Keratinocyte (primary cell): ENCODE measurements around the gene PABPN1. TPM values are rescaled to one million over a fixed set of nuclear protein-coding genes. Genes with fewer than 3 reads are reported as not detected.
"Not testable (repeated sequence)": the region's sequence is repeated elsewhere in the genome, so short reads cannot be mapped to it uniquely, and the experiment has no call there.

Experiments
- DNase-seq: peaks from one replicate; pipeline ENCODE4 v3.0.0-alpha.2; 2011; ENCODE audit warnings: low read depth, missing footprints, low spot score
- FAIRE-seq: peaks from 2 replicates; lab custom pipeline; 2011; peaks lifted over from hg19 to GRCh38; lab: Jason Lieb, UNC
- H2AFZ ChIP-seq: 2 replicates; pipeline ENCODE4 v1.6.0; 2012; ENCODE audit warnings: low read length, control low read depth, inconsistent platforms; ENCODE audit not compliant: control insufficient read depth
- H3K27ac ChIP-seq: 2 replicates; pipeline ENCODE4 v1.5.1; 2011; ENCODE audit warnings: low read length; ENCODE audit not compliant: control insufficient read depth, insufficient read depth
- H3K27me3 ChIP-seq: 3 replicates; pipeline ENCODE4 v1.6.0; 2011; ENCODE audit warnings: low read length; ENCODE audit not compliant: control insufficient read depth, insufficient read depth; ENCODE audit errors: extremely low read depth
- H3K36me3 ChIP-seq, 2 experiments: 2 replicates in 1 of 2; 3 replicates in 1 of 2; pipeline ENCODE4 v1.5.1; 2011; ENCODE audit warnings: low read length in 2 of 2, mild to moderate bottlenecking in 1 of 2; ENCODE audit not compliant: control insufficient read depth in 2 of 2, insufficient read depth in 2 of 2; ENCODE audit errors: extremely low read depth in 1 of 2
- H3K4me1 ChIP-seq: 3 replicates; pipeline ENCODE4 v1.5.1; 2011; ENCODE audit warnings: low read length; ENCODE audit not compliant: control insufficient read depth, insufficient read depth; ENCODE audit errors: extremely low read depth
- H3K4me2 ChIP-seq: 3 replicates; pipeline ENCODE4 v1.6.0; 2011; ENCODE audit warnings: low read depth, low read length; ENCODE audit not compliant: control insufficient read depth, insufficient read depth; ENCODE audit errors: extremely low read depth
- H3K4me3 ChIP-seq, 3 experiments: fragments of 200-600 bp in 1 of 3; sonication (generic) in 1 of 3; 2 replicates in 2 of 3; 3 replicates in 1 of 3; pipeline ENCODE4 v1.5.1; 2011 to 2016; ENCODE audit warnings: low read length in 3 of 3, mild to moderate bottlenecking in 3 of 3, control low read depth in 2 of 3, inconsistent platforms in 1 of 3, low read depth in 1 of 3, mixed read lengths in 1 of 3, mixed run types in 1 of 3, moderate library complexity in 1 of 3; ENCODE audit not compliant: control insufficient read depth in 2 of 3, insufficient read depth in 2 of 3; ENCODE audit errors: extremely low read depth in 1 of 3
- H3K79me2 ChIP-seq: 2 replicates; pipeline ENCODE4 v1.6.0; 2012; ENCODE audit warnings: low read length; ENCODE audit not compliant: control insufficient read depth, insufficient read depth
- H3K9ac ChIP-seq: 3 replicates; pipeline ENCODE4 v1.6.0; 2011; ENCODE audit warnings: low read length; ENCODE audit not compliant: control insufficient read depth, insufficient read depth; ENCODE audit errors: extremely low read depth
- H3K9me1 ChIP-seq: 3 replicates; pipeline ENCODE4 v1.6.0; 2011; ENCODE audit warnings: low read length; ENCODE audit not compliant: control insufficient read depth, insufficient read depth; ENCODE audit errors: extremely low read depth
- H3K9me3 ChIP-seq: 2 replicates; pipeline ENCODE4 v1.5.1; 2012; ENCODE audit warnings: low read depth, low read length; ENCODE audit not compliant: control insufficient read depth
- H4K20me1 ChIP-seq: 3 replicates; pipeline ENCODE4 v1.6.0; 2011; ENCODE audit warnings: low read length; ENCODE audit not compliant: control insufficient read depth, insufficient read depth; ENCODE audit errors: extremely low read depth
- CTCF ChIP-seq, 3 experiments: IDR thresholded peaks in 1 of 3; conservative IDR thresholded peaks in 1 of 3; optimal IDR thresholded peaks in 1 of 3; 2 replicates in 2 of 3; 3 replicates in 1 of 3; pipeline versions ENCODE3 to v1.5.1; 2011; ENCODE audit warnings: low read length in 3 of 3, mild to moderate bottlenecking in 3 of 3, moderate library complexity in 2 of 3, control low read depth in 1 of 3, inconsistent platforms in 1 of 3; ENCODE audit not compliant: insufficient read depth in 2 of 3; ENCODE audit errors: extremely low read depth in 1 of 3
- EZH2 ChIP-seq: IDR thresholded peaks from one replicate; pipeline ENCODE4 v1.6.1; 2012; ENCODE audit warnings: inconsistent platforms, mild to moderate bottlenecking, low read length, moderate library complexity
- dilution Hi-C: fragments of 300-500 bp; cut with MboI; formaldehyde crosslinking; loops from one replicate; pipeline ENCODE4 v1.7.0; 2020; ENCODE audit warnings: low sequenced_read_pairs; ENCODE audit not compliant: extremely low pct_ligation_motif_present
- polyA plus RNA-seq, 5 experiments: library from polyadenylated mRNA; depleted of rRNA in 3 of 5; stranded (reverse) in 3 of 5; stranded (forward) in 1 of 5; unstranded in 1 of 5; fragments of >200 nt; gene quantifications; 1 replicate in 1 of 5; 2 replicates in 3 of 5; 3 replicates in 1 of 5; pipeline versions ENCODE4 v1.2.1 to v1.2.3, GENCODE V29; 2011 to 2012; ENCODE audit warnings: missing spikeins in 2 of 5, low read depth in 1 of 5, low replicate concordance in 1 of 5

PABPN1 gene
- polyA plus RNA-seq, 1 donor (not counting 4 experiments of a cell fraction or from before 2014, with no cell fraction given) = 185 TPM

- no peak for DNase-seq
- no peak for FAIRE-seq
- no peaks in the 10 kb centered on the region for H4K20me1 ChIP-seq
- no peak overlapping the region for H2AFZ ChIP-seq
- TF ChIP-seq CTCF (optimal IDR thresholded peaks at IDR 0.05 in 1 of 3, IDR thresholded peaks at IDR 0.05 in 1 of 3, conservative IDR thresholded peaks at IDR 0.05 in 1 of 3; ENCODE audit: extremely low read depth in 1 of 3, insufficient read depth in 2 of 3, low read length in 3 of 3) = no peak
- TF ChIP-seq EZH2 = no peak
- H3K27ac ChIP-seq = no peak overlapping the region
- H3K27me3 ChIP-seq = no peaks in the 10 kb centered on the region
- peaks cover 23% of the 10 kb centered on the region for H3K79me2 ChIP-seq
- no peak overlapping the region for H3K4me2 ChIP-seq
- H3K9me1 ChIP-seq = no peaks in the 10 kb centered on the region
- H3K36me3 ChIP-seq = peaks cover 17 to 18% of the 10 kb centered on the region in 2 experiments
- dilution Hi-C loops = no loop called here
- no peaks in the 10 kb centered on the region for H3K9me3 ChIP-seq
- H3K9ac ChIP-seq = no peak overlapping the region
- H3K4me3 ChIP-seq = no peak overlapping the region
- peaks cover 19% of the 10 kb centered on the region for H3K4me1 ChIP-seq
Observed at GRCh38 chr14:23324455-23324846, 3.2 kb downstream of the PABPN1 start.

- Histone ChIP-seq H3K4me2 (no peak overlapping the region), H3K4me1 (peaks cover 19% of the 10 kb centered on the region), H3K9me1 (no peaks in the 10 kb centered on the region), H2AFZ (no peak overlapping the region), H3K9me3 (no peaks in the 10 kb centered on the region), H3K4me3 (no peak overlapping the region), H3K27me3 (no peaks in the 10 kb centered on the region), H3K27ac (no peak overlapping the region), H4K20me1 (no peaks in the 10 kb centered on the region), H3K9ac (no peak overlapping the region), H3K79me2 (peaks cover 23% of the 10 kb centered on the region), H3K36me3 (peaks cover 15 to 16% of the 10 kb centered on the region in 2 experiments)
- dilution Hi-C loops = no loop called here
- FAIRE-seq (no peak), DNase-seq (no peak)
- TF ChIP-seq EZH2 (no peak), CTCF (optimal IDR thresholded peaks at IDR 0.05 in 1 of 3, IDR thresholded peaks at IDR 0.05 in 1 of 3, conservative IDR thresholded peaks at IDR 0.05 in 1 of 3; ENCODE audit: extremely low read depth in 1 of 3, insufficient read depth in 2 of 3, low read length in 3 of 3) (no peak)
Observed at GRCh38 chr14:23324993-23325392, 3.7 kb downstream of the PABPN1 start.

GRCh38 chr14:23325746-23326145, 4.5 kb downstream of the PABPN1 start:
- dilution Hi-C loops, H3K9me3 ChIP-seq, H4K20me1 ChIP-seq, DNase-seq, FAIRE-seq, H3K27me3 ChIP-seq, H3K9ac ChIP-seq, H2AFZ ChIP-seq, H3K27ac ChIP-seq, H3K4me3 ChIP-seq, H3K4me2 ChIP-seq, H3K9me1 ChIP-seq: not testable (repeated sequence)
- peaks cover 13% of the 10 kb centered on the region for H3K4me1 ChIP-seq
- peaks cover 23% of the 10 kb centered on the region for H3K79me2 ChIP-seq
- H3K36me3 ChIP-seq = peaks cover 15% of the 10 kb centered on the region in 2 experiments
